GM23248 (cell line): Measurements from ENCODE around the gene SESTD1. TPM values are rescaled to one million over a fixed set of nuclear protein-coding genes. Genes with fewer than 3 reads are reported as not detected.

Experiments used
- polyA plus RNA-seq: library from polyadenylated mRNA; unstranded; fragments of >200 nt; fragmentation: Nextera tagmentation; extraction: Ambion mirVana; gene quantifications from 2 replicates; pipeline ENCODE4 v1.2.1, GENCODE V29; 2016
- total RNA-seq: library from RNA; depleted of rRNA; stranded (reverse); fragments of >200 nt; shearing (Covaris generic); gene quantifications from 2 replicates; pipeline ENCODE4 v1.2.3, GENCODE V29; 2014; rRNA removed

SESTD1 gene
- total and polyA plus RNA-seq, 2 experiments from 2014 or later: 22.5 to 77.1 TPM

Other genes starting within 250 kb of the SESTD1 start
- not detected in 2 replicates for gene CCDC141, start 214.7 kb downstream of the SESTD1 start, total RNA-seq
- 0.15 TPM in 1 of 2 replicates, not detected in the other for gene CCDC141, start 214.7 kb downstream of the SESTD1 start, polyA plus RNA-seq